WTC11 (cell line): Measurements from ENCODE around the gene TAC3. TPM values are rescaled to one million over a fixed set of nuclear protein-coding genes. Genes with fewer than 3 reads are reported as not detected.
"Not testable (repeated sequence)": the region's sequence is repeated elsewhere in the genome, so short reads cannot be mapped to it uniquely, and the experiment has no call there.

Experiments
- ATAC-seq: fragments of 200-7000 bp; cut with Tn5 transposase; 2 replicates; pipeline ENCODE4 v1.10.0; 2021; ENCODE audit warnings: mild to moderate bottlenecking, moderate library complexity
- CTCF ChIA-PET: fragments of 300-600 bp; sonication (Branson Sonifier 250); formaldehyde crosslinking; loops from one replicate; lab custom pipeline; 2021; ENCODE audit warnings: antibody characterized with exemption; lab: Charles Lee
- POLR2A ChIA-PET: fragments of 350-600 bp; sonication (Branson Sonifier 250); formaldehyde crosslinking; loops from one replicate; lab custom pipeline; 2021; ENCODE audit warnings: antibody characterized with exemption; lab: Charles Lee
- DNase-seq: peaks from one replicate; pipeline ENCODE4 v3.0.0; 2021; ENCODE audit warnings: low spot score
- H3K27ac Mint-ChIP-seq: 2 replicates; pipeline ENCODE4 v1.8.0; 2021; ENCODE audit warnings: mixed read lengths
- H3K27me3 Mint-ChIP-seq: 2 replicates; pipeline ENCODE4 v1.8.0; 2021; ENCODE audit warnings: low read depth, mild to moderate bottlenecking, moderate library complexity, mixed read lengths
- H3K36me3 Mint-ChIP-seq: 2 replicates; pipeline ENCODE4 v1.8.0; 2021; ENCODE audit warnings: mixed read lengths
- H3K4me1 Mint-ChIP-seq: 2 replicates; pipeline ENCODE4 v1.8.0; 2022; ENCODE audit warnings: mixed read lengths
- H3K4me3 Mint-ChIP-seq: 2 replicates; pipeline ENCODE4 v1.8.0; 2021; ENCODE audit warnings: mild to moderate bottlenecking, moderate library complexity, mixed read lengths
- H3K9me3 Mint-ChIP-seq: 2 replicates; pipeline ENCODE4 v1.8.0; 2021; ENCODE audit warnings: mixed read lengths
- ATF2 ChIP-seq: sonication (generic); formaldehyde crosslinking; IDR thresholded peaks from 2 replicates; pipeline ENCODE4 v1.8.1; 2022; ENCODE audit warnings: low read depth, missing genetic modification reagents, borderline replicate concordance
- CBFB ChIP-seq: sonication (generic); formaldehyde crosslinking; IDR thresholded peaks from 2 replicates; pipeline ENCODE4 v1.8.1; 2022; ENCODE audit warnings: mild to moderate bottlenecking, low read depth, missing genetic modification reagents
- CTCF ChIP-seq: fragments of 200-600 bp; IDR thresholded peaks from 2 replicates; pipeline ENCODE4 v1.8.0; 2022; ENCODE audit warnings: antibody characterized with exemption
- ELF4 ChIP-seq: sonication (generic); formaldehyde crosslinking; IDR thresholded peaks from 2 replicates; pipeline ENCODE4 v1.8.1; 2022; ENCODE audit warnings: low read depth, mild to moderate bottlenecking, moderate library complexity, missing genetic modification reagents
- FOXP1 ChIP-seq: sonication (generic); formaldehyde crosslinking; IDR thresholded peaks from 2 replicates; pipeline ENCODE4 v1.8.0; 2022; ENCODE audit warnings: missing genetic modification reagents, mild to moderate bottlenecking, moderate library complexity, borderline replicate concordance
- GTF2I ChIP-seq: fragments of 250-450 bp; sonication (Bioruptor Pico); conservative IDR thresholded peaks from 2 replicates; pipeline ENCODE4 v1.4.0; 2021; ENCODE audit warnings: mild to moderate bottlenecking
- HMGXB4 ChIP-seq: sonication (generic); formaldehyde crosslinking; IDR thresholded peaks from 2 replicates; pipeline ENCODE4 v1.8.1; 2023; ENCODE audit warnings: mild to moderate bottlenecking, moderate library complexity, missing genetic modification reagents
- IRF1 ChIP-seq: sonication (generic); formaldehyde crosslinking; IDR thresholded peaks from 2 replicates; pipeline ENCODE4 v1.8.0; 2023; ENCODE audit warnings: missing genetic modification reagents
- IRF2 ChIP-seq: sonication (generic); formaldehyde crosslinking; IDR thresholded peaks from 2 replicates; pipeline ENCODE4 v1.8.0; 2022; ENCODE audit warnings: low read depth, missing genetic modification reagents, borderline replicate concordance
- MXD4 ChIP-seq: fragments of 250-450 bp; sonication (Bioruptor Pico); IDR thresholded peaks from 2 replicates; pipeline ENCODE4 v1.8.0; 2021; ENCODE audit warnings: mild to moderate bottlenecking, moderate library complexity, borderline replicate concordance
- NFATC4 ChIP-seq: fragments of 250-450 bp; sonication (Bioruptor Pico); IDR thresholded peaks from 2 replicates; pipeline ENCODE4 v1.9.0; 2021; ENCODE audit warnings: mild to moderate bottlenecking
- NFE2L1 ChIP-seq: sonication (generic); formaldehyde crosslinking; IDR thresholded peaks from 2 replicates; pipeline ENCODE4 v1.8.1; 2023; ENCODE audit warnings: missing genetic modification reagents
- NR1H2 ChIP-seq: sonication (generic); formaldehyde crosslinking; IDR thresholded peaks from 2 replicates; pipeline ENCODE4 v1.9.0; 2021; ENCODE audit warnings: mild to moderate bottlenecking, moderate library complexity, missing genetic modification reagents
- PRDM15 ChIP-seq: sonication (generic); formaldehyde crosslinking; IDR thresholded peaks from 2 replicates; pipeline ENCODE4 v1.8.0; 2022; ENCODE audit warnings: missing genetic modification reagents
- PRRX2 ChIP-seq: fragments of 250-450 bp; sonication (Bioruptor Pico); IDR thresholded peaks from 2 replicates; pipeline ENCODE4 v1.8.0; 2021; ENCODE audit warnings: mild to moderate bottlenecking
- RELA ChIP-seq: sonication (generic); formaldehyde crosslinking; IDR thresholded peaks from 2 replicates; pipeline ENCODE4 v1.8.1; 2022; ENCODE audit warnings: missing genetic modification reagents, mild to moderate bottlenecking, borderline replicate concordance
- SMAD4 ChIP-seq: sonication (generic); formaldehyde crosslinking; IDR thresholded peaks from 2 replicates; pipeline ENCODE4 v1.8.0; 2022; ENCODE audit warnings: mild to moderate bottlenecking, missing genetic modification reagents
- STAT6 ChIP-seq: sonication (generic); formaldehyde crosslinking; conservative IDR thresholded peaks from 2 replicates; pipeline ENCODE4 v1.8.1; 2023; ENCODE audit warnings: mild to moderate bottlenecking, low read depth, missing genetic modification reagents, moderate library complexity
- TP53 ChIP-seq: sonication (generic); formaldehyde crosslinking; IDR thresholded peaks from 2 replicates; pipeline ENCODE4 v1.8.1; 2023; ENCODE audit warnings: mild to moderate bottlenecking, missing genetic modification reagents
- ZMAT4 ChIP-seq: fragments of 250-450 bp; sonication (Bioruptor Pico); IDR thresholded peaks from 2 replicates; pipeline ENCODE4 v1.9.0; 2021; ENCODE audit warnings: mild to moderate bottlenecking
- total RNA-seq: library from RNA; stranded (reverse); gene quantifications from 3 replicates; pipeline ENCODE4 v1.2.3, GENCODE V29; 2021

The TAC3 gene
- total RNA-seq, 1 experiment from 2014 or later, result 4.1 TPM

GRCh38 chr12:56987551-56988053 is 28.7 kb downstream of the TAC3 start:
- H3K9me3 Mint-ChIP-seq, result no peaks in the 10 kb centered on the region
- no peak overlapping the region for H3K4me3 Mint-ChIP-seq
- DNase-seq (peak; percentile 90), ATAC-seq (peak; percentile 96)
- POLR2A ChIA-PET, result no interaction called here
- peaks cover 17% of the 10 kb centered on the region for H3K4me1 Mint-ChIP-seq
- H3K36me3 Mint-ChIP-seq, result no peaks in the 10 kb centered on the region
- no peaks in the 10 kb centered on the region; the same call in 1 of the 2 replicates for H3K27me3 Mint-ChIP-seq
- CTCF ChIA-PET, result interaction anchor here (0.5 to 3.4 kb wide), 50 partner anchors 8 to 476 kb away, joined by 3 to 64 read pairs (median 4); partner anchors contain the start of genes HSD17B6, LRP1, NEMP1 and PRIM1
- no peak overlapping the region for H3K27ac Mint-ChIP-seq
- TF ChIP-seq PRDM15 (CRISPR knock-in tag), result peak; percentile 74
- no peak for TF ChIP-seq IRF2 (CRISPR knock-in tag)
- TF ChIP-seq CTCF, result peak; percentile 96

- ATAC-seq (no peak), DNase-seq (no peak)
- Mint-ChIP-seq H3K27me3 (no peaks in the 10 kb centered on the region; the same call in 1 of the 2 replicates), H3K4me3 (no peak overlapping the region), H3K36me3 (no peaks in the 10 kb centered on the region), H3K4me1 (peaks cover 17% of the 10 kb centered on the region), H3K27ac (no peak overlapping the region), H3K9me3 (no peaks in the 10 kb centered on the region)
- POLR2A ChIA-PET, result no interaction called here
- CTCF ChIA-PET, result interaction anchor here (0.9 to 3.4 kb wide), 29 partner anchors 11 to 287 kb away, joined by 3 to 64 read pairs (median 5); partner anchors contain the start of genes HSD17B6, NEMP1, PRIM1 and STAT6
- TF ChIP-seq TP53 (no peak), MXD4 (CRISPR knock-in tag) (no peak), ATF2 (CRISPR knock-in tag) (no peak), HMGXB4 (CRISPR knock-in tag) (no peak), IRF1 (CRISPR knock-in tag) (no peak), PRRX2 (CRISPR knock-in tag) (no peak), FOXP1 (CRISPR knock-in tag) (no peak), ELF4 (no peak), ZMAT4 (CRISPR knock-in tag) (no peak), NFATC4 (no peak), CBFB (CRISPR knock-in tag) (no peak), NR1H2 (no peak), NFE2L1 (CRISPR knock-in tag) (no peak), RELA (no peak), STAT6 (no peak), SMAD4 (CRISPR knock-in tag) (no peak), GTF2I (CRISPR knock-in tag) (no peak)
These were observed 29.3 kb downstream of the TAC3 start for GRCh38 chr12:56987011-56987410.

- DNase-seq, ATAC-seq, H3K9me3 Mint-ChIP-seq, H3K4me3 Mint-ChIP-seq, H3K27me3 Mint-ChIP-seq, H3K36me3 Mint-ChIP-seq, H3K27ac Mint-ChIP-seq, POLR2A ChIA-PET: not testable (repeated sequence)
- CTCF ChIA-PET, result interaction anchor here (1.1 to 3.4 kb wide), 2 partner anchors 145 to 222 kb away, joined by 3 to 64 read pairs; no protein-coding TSS in a partner anchor
- H3K4me1 Mint-ChIP-seq, result peaks cover 10% of the 10 kb centered on the region
These were observed 30.6 kb downstream of the TAC3 start for GRCh38 chr12:56985714-56986113.
